Body of pancreas (tissue), 4 donors: ENCODE data around the gene RFX8. TPM values are rescaled to one million over a fixed set of nuclear protein-coding genes. Genes with fewer than 3 reads are reported as not detected.

Experiments
- ATAC-seq: fragments of 150-250 bp; one replicate; pipeline ENCODE4 v1.9.1; 2016
- DNase-seq, 4 donors: peaks; one replicate each; pipeline ENCODE4 v3.0.0-alpha.2; 2019
- H3K27ac ChIP-seq, 4 donors: fragments of 200-600 bp; sonication (generic); 1 replicate in 3 of 4; 2 replicates in 1 of 4; pipeline versions ENCODE4 v1.5.1 to v1.6.1; 2016 to 2019; ENCODE audit warnings: mild to moderate bottlenecking in 1 of 4, mixed read lengths in 1 of 4, moderate library complexity in 1 of 4
- H3K27me3 ChIP-seq, 2 donors: fragments of 200-600 bp; sonication (generic); one replicate each; pipeline ENCODE4 v1.6.0; 2016; ENCODE audit warnings: mild to moderate bottlenecking in 1 of 2
- H3K36me3 ChIP-seq, 2 donors: fragments of 200-600 bp; sonication (generic); replicated peaks in 1 of 2; 2 replicates each; pipeline ENCODE4 v1.5.1; 2016; ENCODE audit warnings: low read depth in 2 of 2; ENCODE audit not compliant: insufficient read depth in 1 of 2
- H3K4me1 ChIP-seq: fragments of 200-600 bp; sonication (generic); one replicate; pipeline ENCODE4 v1.6.0; 2016
- H3K4me3 ChIP-seq, 2 donors: fragments of 200-600 bp; sonication (generic); 1 replicate in 1 of 2; 2 replicates in 1 of 2; pipeline ENCODE4 v1.5.1; 2016 to 2019
- H3K9me3 ChIP-seq, 3 donors: fragments of 200-600 bp; sonication (generic); 1 replicate in 2 of 3; 2 replicates in 1 of 3; pipeline ENCODE4 v1.5.1; 2016
- CTCF ChIP-seq, 7 experiments: fragments of 450-650 bp in 4 of 7; fragments of 200-600 bp in 3 of 7; sonication (generic) in 3 of 7; IDR thresholded peaks; one replicate each; pipeline ENCODE4 v1.5.1; 2016 to 2019; ENCODE audit warnings: antibody characterized with exemption in 7 of 7
- POLR2A ChIP-seq, 3 donors: fragments of 450-650 bp; IDR thresholded peaks; one replicate each; pipeline ENCODE4 v1.6.1; 2016; ENCODE audit warnings: antibody characterized with exemption in 3 of 3, mild to moderate bottlenecking in 2 of 3
- WGBS, 2 donors: methylation state at CpG; one replicate each; pipeline ENCODE4 v1.1.5; 2017; 5-methylcytosine and 5-hydroxymethylcytosine counted together
- intact Hi-C: fragments of 100-400 bp; cut with DNase I; formaldehyde crosslinking; loops from one replicate; pipeline ENCODE4 v1.15.1; 2023
- total RNA-seq, 2 donors: library from RNA; depleted of rRNA; stranded (reverse); fragments of >200 nt; gene quantifications; one replicate each; pipeline ENCODE4 v1.1.0, GENCODE V29; 2016

Gene RFX8
- total RNA-seq, 2 donors from 2014 or later: not detected

- Histone ChIP-seq H3K4me1 (no peaks in the 10 kb centered on the region), H3K36me3 (no peaks in the 10 kb centered on the region), H3K27me3 (no peaks in the 10 kb centered on the region), H3K4me3 (no peak overlapping the region), H3K27ac (no peak overlapping the region), H3K9me3 (no peaks in the 10 kb centered on the region)
- DNase-seq (peak in 1 of 4 donors; percentile 20), ATAC-seq (no peak)
- TF ChIP-seq CTCF (IDR thresholded peaks at IDR 0.05): no peak
- TF ChIP-seq POLR2A (IDR thresholded peaks at IDR 0.05): no peak
- 73 to 76% methylated on average over 3 of the region's 3 CpGs for WGBS, 2 donors
- intact Hi-C loops: no loop called here
Measured at GRCh38 chr2:101466426-101466825, 8.5 kb downstream of the RFX8 start.

- ATAC-seq (no peak), DNase-seq (no peak)
- TF ChIP-seq CTCF (IDR thresholded peaks at IDR 0.05) (no peak), POLR2A (IDR thresholded peaks at IDR 0.05) (no peak)
- 67% methylated on average over 1 of the region's 1 CpG for WGBS, 2 donors
- H3K4me1 ChIP-seq: no peaks in the 10 kb centered on the region
- H3K27ac ChIP-seq: no peak overlapping the region
- H3K4me3 ChIP-seq: no peak overlapping the region
- no peaks in the 10 kb centered on the region for H3K36me3 ChIP-seq
- no peaks in the 10 kb centered on the region for H3K9me3 ChIP-seq
- intact Hi-C loops: no loop called here
- H3K27me3 ChIP-seq: no peaks in the 10 kb centered on the region
Measured at GRCh38 chr2:101464841-101465240, 10.1 kb downstream of the RFX8 start.

GRCh38 chr2:101463911-101464641 is 10.8 kb downstream of the RFX8 start:
- no peak overlapping the region for H3K27ac ChIP-seq
- H3K9me3 ChIP-seq: no peaks in the 10 kb centered on the region
- H3K27me3 ChIP-seq: no peaks in the 10 kb centered on the region
- intact Hi-C loops: no loop called here
- H3K36me3 ChIP-seq: no peaks in the 10 kb centered on the region
- ATAC-seq (no peak), DNase-seq (no peak)
- H3K4me1 ChIP-seq: no peaks in the 10 kb centered on the region
- no peak for TF ChIP-seq POLR2A (IDR thresholded peaks at IDR 0.05)
- no peak for TF ChIP-seq CTCF (IDR thresholded peaks at IDR 0.05)
- H3K4me3 ChIP-seq: no peak overlapping the region
- WGBS, 2 donors: 49 to 50% methylated on average over 11 of the region's 11 CpGs

GRCh38 chr2:101463421-101463820 is 11.5 kb downstream of the RFX8 start:
- intact Hi-C loops: no loop called here
- DNase-seq: no peak

More at GRCh38 chr2:101463421-101463820, 11.5 kb downstream of the RFX8 start:
- no peaks in the 10 kb centered on the region for H3K36me3 ChIP-seq
- no peaks in the 10 kb centered on the region for H3K9me3 ChIP-seq
- no peak overlapping the region for H3K27ac ChIP-seq
- H3K4me1 ChIP-seq: no peaks in the 10 kb centered on the region
- WGBS, 2 donors: 80 to 85% methylated on average over 3 to 8 of the region's 8 CpGs
- no peak for TF ChIP-seq POLR2A (IDR thresholded peaks at IDR 0.05)
- TF ChIP-seq CTCF (IDR thresholded peaks at IDR 0.05): no peak
- no peak for ATAC-seq
- H3K27me3 ChIP-seq: no peaks in the 10 kb centered on the region
- no peak overlapping the region for H3K4me3 ChIP-seq
